GM12891 (cell line): ENCODE measurements around the gene ERO1A.

ENCODE experiments used
- DNase-seq: peaks from one replicate; pipeline ENCODE4 v3.0.0; 2011; ENCODE audit warnings: low spot score; ENCODE audit not compliant: insufficient read length
- FAIRE-seq: peaks from 2 replicates; lab custom pipeline; 2011; peaks lifted over from hg19 to GRCh38; lab: Jason Lieb, UNC
- PAX5 ChIP-seq: IDR thresholded peaks from 2 replicates; pipeline ENCODE4 v1.6.1; 2011; ENCODE audit warnings: low read length, moderate library complexity, mild to moderate bottlenecking; ENCODE audit not compliant: insufficient read depth, severe bottlenecking
- POLR2A ChIP-seq: IDR thresholded peaks from 2 replicates; pipeline ENCODE4 v1.6.1; 2011; ENCODE audit warnings: low read depth, low read length, control low read depth
- POLR2AphosphoS5 ChIP-seq: IDR thresholded peaks from 2 replicates; pipeline ENCODE4 v1.6.1; 2011; ENCODE audit warnings: low read depth, low read length, control low read depth
- POU2F2 ChIP-seq: IDR thresholded peaks from 2 replicates; pipeline ENCODE4 v1.6.1; 2011; ENCODE audit warnings: low read depth, mild to moderate bottlenecking, control low read depth, low read length, moderate library complexity
- SPI1 ChIP-seq: IDR thresholded peaks from 2 replicates; pipeline ENCODE4 v1.6.1; 2011; ENCODE audit warnings: low read depth, low read length, control low read depth
- TAF1 ChIP-seq: IDR thresholded peaks from 2 replicates; pipeline ENCODE4 v1.6.1; 2011; ENCODE audit warnings: low read depth, low read length, control low read depth

ERO1A gene

GRCh38 chr14:52618602-52619001 lies 76.8 kb downstream of the ERO1A start:
- TF ChIP-seq PAX5: no peak
- TF ChIP-seq SPI1: no peak
- no peak for TF ChIP-seq POU2F2
- TF ChIP-seq TAF1: no peak
- TF ChIP-seq POLR2AphosphoS5: no peak
- no peak for TF ChIP-seq POLR2A
- no peak for DNase-seq
- no peak for FAIRE-seq

DNA sequence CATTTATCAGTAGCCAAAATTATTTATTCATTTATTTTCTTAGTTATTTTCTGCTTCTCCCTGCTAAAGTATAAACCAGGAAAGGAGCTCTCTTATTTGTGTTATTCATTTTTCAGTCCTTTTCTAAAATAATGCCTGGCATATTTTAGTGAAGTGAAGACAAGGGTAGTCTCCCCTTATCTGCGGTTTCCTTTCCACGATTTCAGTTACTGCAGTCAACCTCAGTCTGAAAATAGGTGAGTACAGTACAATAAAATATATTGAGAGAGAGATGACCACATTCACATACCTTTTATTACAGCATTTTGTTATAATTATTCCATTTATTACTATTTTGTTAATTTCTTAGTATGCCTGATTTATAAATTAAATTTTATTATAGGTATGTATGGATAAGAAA lies 85.2 kb downstream of the ERO1A start:
- DNase-seq: no peak
- FAIRE-seq: no peak
- TF ChIP-seq POLR2AphosphoS5 (no peak), TAF1 (no peak), SPI1 (no peak), POLR2A (no peak), POU2F2 (no peak), PAX5 (no peak)

- no peak for FAIRE-seq
- TF ChIP-seq POLR2AphosphoS5: no peak
- TF ChIP-seq TAF1: no peak
- no peak for TF ChIP-seq SPI1
- no peak for TF ChIP-seq PAX5
- TF ChIP-seq POLR2A: no peak
- TF ChIP-seq POU2F2: no peak
- DNase-seq: no peak
These were observed 85.8 kb downstream of the ERO1A start for GRCh38 chr14:52609445-52610044.

DNA sequence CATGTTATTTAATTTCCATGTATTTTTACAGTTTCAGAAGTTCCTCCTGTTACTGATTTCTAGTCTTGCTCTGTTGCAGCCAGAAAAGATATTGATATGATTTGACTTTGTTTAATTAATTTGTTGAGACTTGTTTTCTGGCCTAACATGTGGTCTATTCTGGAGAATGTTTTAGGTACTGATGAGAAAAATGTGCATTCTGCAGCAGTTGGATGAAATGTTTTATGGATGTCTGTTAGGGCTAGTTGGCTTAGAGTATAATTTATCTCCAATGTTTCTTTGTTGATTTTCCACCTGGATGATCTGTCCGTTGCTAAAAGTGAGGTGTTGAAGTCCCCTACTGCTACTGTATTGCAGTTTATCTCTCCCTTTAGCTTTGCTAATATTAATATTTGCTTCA lies 88.3 kb downstream of the ERO1A start:
- FAIRE-seq (no peak), DNase-seq (no peak)
- no peak for TF ChIP-seq POLR2AphosphoS5
- no peak for TF ChIP-seq POU2F2
- TF ChIP-seq TAF1: no peak
- no peak for TF ChIP-seq PAX5
- no peak for TF ChIP-seq POLR2A
- TF ChIP-seq SPI1: no peak

DNA sequence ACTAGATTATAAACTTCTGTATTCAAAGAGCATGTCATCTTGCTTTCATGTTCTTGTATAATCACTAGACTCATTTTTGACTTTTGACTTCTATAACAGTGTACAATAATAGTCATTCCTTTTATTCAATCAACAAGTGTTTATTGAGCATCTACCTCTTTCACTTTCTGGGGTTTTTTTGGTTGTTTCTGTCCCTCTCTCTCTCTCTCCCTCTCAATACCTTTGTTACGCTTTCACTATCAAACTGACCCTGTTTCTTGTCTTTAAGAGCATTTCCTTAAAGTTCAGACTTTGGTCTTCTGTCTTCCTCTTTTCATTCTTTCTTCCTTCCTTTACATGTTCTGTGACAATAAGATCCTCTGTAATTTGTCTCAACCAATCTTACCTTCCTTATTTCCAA lies 93.2 kb downstream of the ERO1A start:
- DNase-seq (no peak), FAIRE-seq (no peak)
- TF ChIP-seq POU2F2 (no peak), PAX5 (no peak), POLR2A (no peak), POLR2AphosphoS5 (no peak), SPI1 (no peak; the same call in 1 of the 2 replicates), TAF1 (no peak)

DNA sequence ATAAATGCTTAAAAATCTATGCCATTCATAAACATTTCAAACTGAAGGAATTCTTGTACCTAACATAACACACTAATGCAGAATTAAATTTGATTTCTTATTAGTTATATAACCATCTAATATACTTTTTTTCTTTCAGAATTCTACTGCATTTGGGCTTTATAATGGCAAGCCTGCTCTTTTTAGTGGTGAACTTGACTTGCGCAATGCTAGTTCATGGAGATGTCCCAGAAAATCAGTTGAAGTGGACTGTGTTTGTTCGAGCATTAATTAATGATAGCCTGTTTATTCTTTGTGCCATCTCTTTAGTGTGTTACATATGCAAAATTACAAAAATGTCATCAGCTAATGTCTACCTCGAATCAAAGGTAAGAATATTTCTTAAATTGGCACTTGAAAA lies 95.4 kb downstream of the ERO1A start:
- no peak for DNase-seq
- no peak for FAIRE-seq
- TF ChIP-seq POLR2AphosphoS5 (no peak), POLR2A (no peak), POU2F2 (no peak), SPI1 (no peak), PAX5 (no peak), TAF1 (no peak)

DNA sequence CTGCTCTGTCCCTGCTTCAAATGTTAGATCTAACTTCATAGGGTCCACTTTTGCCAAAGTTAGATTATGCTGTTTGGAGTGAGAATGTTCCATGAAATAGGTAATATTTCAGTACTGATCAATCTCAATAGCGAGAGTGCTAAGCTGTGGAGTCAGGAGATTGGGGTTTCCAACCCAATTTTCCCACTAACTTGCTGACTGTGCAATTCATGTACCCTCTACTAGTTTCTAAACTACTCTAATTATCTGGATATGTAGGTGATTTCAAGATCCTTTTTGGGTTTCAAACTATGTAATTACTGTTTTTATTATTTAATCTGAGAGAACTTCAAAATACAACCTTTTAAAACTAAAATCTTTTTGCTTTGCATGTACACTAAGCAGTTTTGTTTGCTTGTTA lies 96.8 kb downstream of the ERO1A start:
- DNase-seq (no peak), FAIRE-seq (no peak)
- TF ChIP-seq SPI1 (no peak), PAX5 (no peak), TAF1 (no peak), POU2F2 (no peak), POLR2A (no peak), POLR2AphosphoS5 (no peak)

- FAIRE-seq (no peak), DNase-seq (no peak)
- TF ChIP-seq POLR2A: no peak
- TF ChIP-seq POLR2AphosphoS5: no peak
- no peak for TF ChIP-seq PAX5
- TF ChIP-seq SPI1: no peak
These were observed 98.5 kb downstream of the ERO1A start for GRCh38 chr14:52596861-52597260.

DNA sequence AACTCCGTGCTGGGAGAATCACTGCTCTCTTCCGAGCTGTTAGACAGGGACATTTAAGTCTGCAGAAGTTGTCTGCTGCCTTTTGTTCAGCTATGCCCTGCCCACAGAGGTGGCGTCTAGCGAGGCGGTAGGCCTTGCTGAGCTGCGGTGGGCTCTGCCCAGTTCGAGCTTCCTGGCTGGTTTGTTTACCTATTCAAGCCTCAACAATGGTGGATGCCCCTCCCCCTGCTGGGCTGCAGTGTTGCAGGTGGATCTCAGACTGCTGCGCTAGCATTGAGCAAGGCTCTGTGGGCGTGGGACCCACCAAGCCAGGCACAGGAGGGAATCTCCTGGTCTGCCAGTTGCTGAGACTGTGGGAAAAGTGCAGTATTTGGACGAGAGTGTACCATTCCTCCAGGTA lies 99.0 kb downstream of the ERO1A start:
- DNase-seq (no peak), FAIRE-seq (no peak)
- TF ChIP-seq POLR2AphosphoS5 (no peak), SPI1 (no peak), TAF1 (no peak), POLR2A (no peak), PAX5 (no peak), POU2F2 (no peak)
